Suppressor macrophage treated with lipopolysaccharide for 4 hours (primary cell): ENCODE measurements around the gene CLK4.

Experiments
- DNase-seq: peaks from one replicate; pipeline ENCODE4 v3.0.0-alpha.2; 2020

CLK4 gene

GRCh38 chr5:178585421-178585820 lies 41.4 kb downstream of the CLK4 start:
- DNase-seq = peak; percentile 26

DNA sequence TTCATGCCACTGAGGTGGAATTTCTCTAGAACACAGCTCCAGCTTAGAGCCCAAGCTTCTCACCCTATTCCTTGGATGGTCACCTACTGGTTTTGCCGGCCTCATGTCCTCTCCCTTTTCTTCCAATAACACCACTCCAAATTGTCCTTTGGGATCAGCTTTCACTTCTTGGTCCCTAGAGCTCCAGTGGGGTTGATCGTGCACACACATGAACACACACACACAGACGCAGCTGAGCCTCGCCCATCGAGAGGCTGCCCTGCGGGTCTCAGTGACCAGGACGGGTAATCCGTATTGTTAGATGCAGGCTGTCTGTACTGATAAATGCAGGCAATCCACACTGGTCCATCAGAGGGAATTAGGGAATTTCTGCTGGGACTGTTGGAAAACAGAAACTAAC lies 43.6 kb downstream of the CLK4 start:
- DNase-seq = no peak

DNA sequence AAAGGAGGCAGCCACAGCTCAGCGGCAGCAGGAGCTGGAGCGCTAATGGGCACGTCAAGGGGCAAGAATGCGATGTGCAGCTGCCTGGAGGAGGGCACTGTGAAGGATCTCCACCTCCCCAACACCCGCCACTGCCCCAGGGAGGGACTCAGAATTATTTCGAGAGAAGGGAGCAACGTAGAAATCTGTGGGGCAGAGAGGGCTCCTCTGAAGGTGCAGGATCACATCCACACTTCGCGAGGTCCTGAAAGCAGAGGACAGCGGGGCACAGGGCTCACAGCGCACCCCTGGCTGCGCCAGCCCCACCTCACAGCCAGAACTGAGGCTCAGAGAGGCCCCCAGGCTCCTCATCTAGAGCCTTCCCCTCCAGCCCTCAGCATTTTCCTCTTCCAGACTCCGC lies 44.6 kb downstream of the CLK4 start:
- no peak for DNase-seq

- no peak for DNase-seq
Measured at GRCh38 chr5:178581621-178582020, 45.2 kb downstream of the CLK4 start.

DNA sequence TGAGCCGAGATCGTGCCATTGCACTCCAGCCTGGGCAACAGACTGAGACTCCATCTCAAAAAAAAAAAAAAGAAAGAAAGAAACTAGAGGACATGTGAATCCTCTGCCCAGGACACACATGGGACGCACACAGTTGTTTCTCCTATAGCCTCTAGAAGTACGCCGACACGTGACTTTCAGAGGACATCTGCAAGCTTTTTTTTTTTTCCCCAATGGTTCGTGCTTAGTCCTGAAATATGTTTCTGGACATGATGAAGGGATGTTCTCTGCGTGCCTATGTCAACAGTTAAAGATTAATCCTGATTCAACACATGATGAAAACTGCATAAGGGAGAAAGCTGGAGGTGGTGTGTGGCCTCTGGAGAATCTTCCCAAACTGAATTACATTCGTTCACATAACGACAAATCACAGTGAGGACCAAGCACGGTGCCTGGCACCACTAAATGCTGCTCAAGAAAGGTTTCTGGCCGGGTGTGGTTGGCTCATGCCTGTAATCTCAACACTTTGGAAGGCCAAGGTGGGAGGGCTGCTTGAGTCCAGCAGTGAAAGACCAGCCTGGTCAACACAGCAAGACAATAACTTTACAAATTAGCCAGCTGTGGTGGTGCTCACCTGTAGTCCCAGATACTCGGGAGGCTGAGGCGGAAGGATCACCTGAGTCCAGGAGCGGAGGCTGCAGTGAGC lies 46.4 kb downstream of the CLK4 start:
- no peak for DNase-seq

DNA sequence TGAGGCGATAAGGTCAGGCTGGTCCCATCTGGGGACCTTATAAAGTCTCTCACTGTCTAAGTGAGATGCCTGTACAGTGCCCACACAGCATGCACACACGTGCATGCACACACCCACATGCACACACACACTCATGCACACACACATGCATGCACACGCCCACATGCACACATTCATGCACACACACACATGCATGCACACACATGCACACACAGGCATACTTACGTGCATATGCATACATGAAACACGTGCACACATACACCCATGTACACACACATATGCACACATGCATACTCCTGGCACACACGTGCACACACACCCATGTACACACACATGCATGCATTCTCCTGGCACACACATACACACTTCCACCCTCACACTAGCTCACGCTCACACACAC lies 48.9 kb downstream of the CLK4 start:
- no peak for DNase-seq

DNA sequence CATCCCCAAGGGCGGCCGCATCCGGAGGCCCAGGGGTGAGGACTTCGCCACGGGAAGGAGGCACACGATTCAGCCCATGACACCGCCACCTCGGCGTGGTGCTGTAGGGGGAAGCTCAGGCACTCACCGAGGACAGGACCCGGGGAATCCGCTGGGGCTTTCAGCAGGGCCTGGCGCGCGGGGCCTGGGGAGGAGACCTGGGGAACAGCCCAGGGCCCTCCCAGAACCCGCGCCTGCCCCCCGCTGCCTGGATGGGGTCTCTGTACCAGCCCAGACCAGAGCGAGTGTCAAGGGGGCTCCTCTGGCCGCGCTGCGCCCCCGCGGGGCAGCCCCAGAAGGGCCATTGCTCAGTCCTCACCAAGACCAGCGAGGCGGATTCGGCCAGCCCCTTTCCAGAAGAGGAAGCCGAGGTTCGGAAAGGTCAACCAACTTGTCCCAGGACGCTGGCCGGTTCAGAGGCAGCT lies 49.4 kb downstream of the CLK4 start:
- peak; percentile 33 for DNase-seq

DNA sequence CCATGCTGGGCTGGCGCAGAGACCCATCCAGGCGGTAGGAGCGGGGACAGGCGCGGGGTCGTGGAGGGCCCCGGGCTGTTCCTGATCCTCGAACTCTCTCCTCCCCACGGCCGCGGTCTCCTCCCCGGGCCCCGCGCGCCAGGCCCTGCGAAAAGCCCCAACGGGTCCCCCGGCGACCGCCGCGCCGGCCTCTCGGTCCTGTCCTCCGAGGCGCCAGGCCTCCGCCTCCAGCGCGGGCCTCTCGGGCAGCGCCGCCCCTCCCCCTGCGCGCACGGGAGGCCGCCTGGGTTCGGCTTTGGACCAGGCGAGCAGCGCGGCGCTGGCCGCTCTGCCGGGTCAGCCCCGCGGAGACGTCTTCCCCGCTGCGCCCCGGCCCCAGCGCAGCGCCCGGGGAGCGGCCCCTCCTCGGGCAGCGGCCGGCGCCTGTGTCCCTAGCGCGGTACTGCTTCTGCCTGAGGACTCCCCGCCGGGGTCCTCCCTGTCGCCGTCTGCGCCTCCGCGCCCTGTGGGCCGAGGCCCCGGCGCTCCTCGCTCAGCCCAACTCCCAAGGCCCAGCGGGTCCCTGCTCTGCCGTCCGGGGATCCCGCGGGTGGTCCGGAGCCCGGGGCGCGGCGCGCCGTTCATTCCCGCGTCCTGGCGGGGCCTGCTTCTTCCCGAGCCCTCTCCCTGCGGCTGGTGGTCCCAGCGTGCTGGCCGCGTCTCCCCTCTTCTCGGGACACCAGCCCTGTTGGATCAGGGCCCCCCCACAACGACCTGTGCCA lies 50.1 kb downstream of the CLK4 start:
- DNase-seq = peak; percentile 15

DNA sequence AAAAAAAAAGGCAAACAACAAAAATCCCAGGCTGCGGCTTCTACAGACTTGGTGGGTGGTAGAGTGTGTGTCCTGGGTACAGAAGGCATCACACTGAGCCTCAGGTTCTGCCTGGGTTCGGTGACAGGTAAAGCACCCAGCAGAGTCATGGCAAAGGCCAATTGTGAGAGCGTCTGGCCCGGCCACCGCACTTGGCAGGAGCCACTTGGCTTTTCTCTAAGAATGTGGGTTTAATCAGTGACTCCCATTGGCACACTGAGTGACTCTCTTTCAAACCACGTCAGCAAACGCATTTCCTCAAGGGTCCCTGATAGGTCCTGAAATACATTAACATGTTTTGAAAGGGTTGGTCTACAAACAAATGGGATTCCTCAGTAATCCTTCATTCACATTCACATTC lies 53.6 kb downstream of the CLK4 start:
- DNase-seq = no peak

DNA sequence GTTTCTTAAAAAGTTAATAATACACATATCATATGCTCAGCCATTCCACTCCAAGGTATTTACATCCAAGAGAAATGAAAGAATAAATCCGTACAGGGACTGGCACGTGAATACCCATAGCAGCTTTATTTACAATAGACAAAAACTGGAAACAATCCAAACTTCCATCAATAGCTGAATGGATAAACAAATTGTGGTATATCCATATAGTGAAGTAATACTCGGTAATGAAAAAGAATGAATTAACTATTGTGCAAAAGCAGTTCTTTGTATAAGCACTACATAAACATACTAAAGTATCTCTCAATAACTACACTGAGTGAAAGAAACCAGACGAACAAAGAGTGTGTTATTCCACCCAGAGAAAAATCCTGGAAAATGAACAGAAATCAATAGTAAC lies 54.2 kb downstream of the CLK4 start:
- DNase-seq = no peak

- peak; percentile 61 for DNase-seq
Measured at GRCh38 chr5:178569485-178569884, 57.4 kb downstream of the CLK4 start.

GRCh38 chr5:178564811-178565550 lies 61.9 kb downstream of the CLK4 start:
- no peak for DNase-seq

- DNase-seq = peak; percentile 13
Measured at GRCh38 chr5:178564397-178564796, 62.5 kb downstream of the CLK4 start.

DNA sequence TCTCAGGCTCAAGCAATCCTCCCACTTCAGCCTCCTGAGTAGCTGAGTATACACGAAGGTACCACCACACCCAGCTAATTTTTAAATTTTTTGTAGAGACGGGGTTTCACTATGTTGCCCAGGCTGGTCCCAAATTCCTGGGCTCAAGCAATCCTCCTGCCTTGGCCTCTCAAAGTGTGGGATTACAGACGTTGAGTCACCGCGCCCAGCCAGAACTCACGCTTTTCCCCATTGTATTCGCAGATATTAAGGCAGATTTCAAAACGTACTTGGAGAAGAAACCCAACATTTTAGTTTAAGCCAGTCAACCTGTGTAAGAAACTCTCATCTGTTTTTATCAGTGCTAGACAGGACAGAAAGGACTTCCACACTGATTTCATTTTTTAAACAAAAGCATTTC lies 63.2 kb downstream of the CLK4 start:
- DNase-seq = no peak

DNA sequence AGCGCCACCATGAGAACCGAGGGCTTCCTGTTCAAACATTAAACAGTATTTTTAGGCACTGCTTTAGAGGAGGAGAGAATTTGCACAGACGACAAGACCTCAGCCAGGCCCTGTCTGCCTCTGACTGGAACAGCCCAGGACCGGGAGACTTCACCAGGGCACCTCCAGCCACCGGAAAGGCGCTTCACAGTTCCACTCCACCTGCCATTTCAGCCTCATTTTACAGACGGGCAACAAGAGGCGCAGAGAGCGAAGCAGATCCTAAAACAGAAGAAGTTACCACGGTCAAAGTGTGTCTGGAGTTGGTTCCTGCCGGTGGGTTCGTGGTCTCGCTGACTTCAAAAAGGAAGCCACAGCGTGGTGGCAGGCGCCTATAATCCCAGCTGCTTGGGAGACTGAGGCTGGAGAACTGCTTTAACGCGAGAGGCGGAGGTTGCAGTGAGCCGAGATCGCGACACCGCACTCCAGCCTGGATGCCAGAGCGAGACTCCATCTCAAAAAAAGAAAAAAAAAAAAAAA lies 65.0 kb downstream of the CLK4 start:
- DNase-seq = no peak

DNA sequence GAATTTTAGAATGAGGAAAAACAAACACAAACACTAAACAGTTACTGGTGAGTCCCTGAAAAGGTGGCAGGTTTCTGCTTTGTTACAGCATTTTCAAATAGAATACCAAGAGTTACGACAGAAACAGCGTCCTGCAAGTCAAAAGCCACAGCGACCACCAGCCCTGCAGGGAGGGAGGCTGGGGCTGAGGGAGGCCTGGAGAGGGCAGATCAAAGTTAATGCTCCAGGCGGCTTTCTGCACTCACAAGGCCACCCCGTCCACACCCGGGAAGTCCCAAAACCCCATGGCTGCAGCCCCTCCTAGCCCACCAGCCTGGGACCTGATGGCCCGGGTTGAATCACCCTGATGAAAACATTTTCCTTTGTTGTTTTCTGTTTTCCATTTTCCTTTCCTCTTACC lies 65.9 kb downstream of the CLK4 start:
- DNase-seq = no peak

GRCh38 chr5:178557416-178557815 lies 69.4 kb downstream of the CLK4 start:
- DNase-seq = no peak

GRCh38 chr5:178555771-178556211 lies 71.1 kb downstream of the CLK4 start:
- DNase-seq = no peak

- no peak for DNase-seq
Measured at GRCh38 chr5:178555005-178555404, 71.8 kb downstream of the CLK4 start.

GRCh38 chr5:178554311-178554710 lies 72.5 kb downstream of the CLK4 start:
- no peak for DNase-seq

- no peak for DNase-seq
Measured at GRCh38 chr5:178553517-178553916, 73.3 kb downstream of the CLK4 start.
